GM13976 (cell line): Measurements from ENCODE around the gene MAN1C1.

ENCODE experiments used
- DNase-seq: peaks from one replicate; pipeline ENCODE4 v3.0.0; 2012; ENCODE audit warnings: low spot score
- CTCF ChIP-seq: IDR thresholded peaks from 2 replicates; pipeline ENCODE4 v1.5.1; 2012; ENCODE audit warnings: borderline replicate concordance, mild to moderate bottlenecking; ENCODE audit not compliant: insufficient read depth; ENCODE audit errors: extremely low read depth, missing control alignments, control extremely low read depth
- in situ Hi-C: fragments of 300-500 bp; cut with MboI; formaldehyde crosslinking; loops from one replicate; pipeline ENCODE4 v1.12.0; 2022; ENCODE audit warnings: low sequenced_read_pairs, mixed read lengths, inconsistent platforms; ENCODE audit not compliant: unreplicated experiment

MAN1C1 gene

DNA sequence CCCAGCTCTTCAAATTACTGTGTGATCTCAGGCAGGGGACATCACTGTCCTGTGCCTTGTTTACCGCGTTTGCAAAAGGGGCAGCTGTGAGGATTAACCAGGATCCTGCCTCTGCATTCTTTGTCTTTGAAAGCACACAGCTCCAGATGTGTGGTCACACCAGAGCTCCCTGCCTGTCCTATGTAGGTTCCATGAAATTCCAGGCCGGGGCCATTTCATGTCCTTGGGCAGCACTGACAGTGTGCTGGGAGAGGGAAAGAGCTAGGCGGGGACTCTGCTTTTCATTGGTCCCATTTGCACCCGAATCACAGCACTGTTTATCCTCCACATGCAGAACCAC is 141.2 kb downstream of the MAN1C1 start:
- DNase-seq: no peak
- no peak for TF ChIP-seq CTCF
- in situ Hi-C loops: no loop called here

DNA sequence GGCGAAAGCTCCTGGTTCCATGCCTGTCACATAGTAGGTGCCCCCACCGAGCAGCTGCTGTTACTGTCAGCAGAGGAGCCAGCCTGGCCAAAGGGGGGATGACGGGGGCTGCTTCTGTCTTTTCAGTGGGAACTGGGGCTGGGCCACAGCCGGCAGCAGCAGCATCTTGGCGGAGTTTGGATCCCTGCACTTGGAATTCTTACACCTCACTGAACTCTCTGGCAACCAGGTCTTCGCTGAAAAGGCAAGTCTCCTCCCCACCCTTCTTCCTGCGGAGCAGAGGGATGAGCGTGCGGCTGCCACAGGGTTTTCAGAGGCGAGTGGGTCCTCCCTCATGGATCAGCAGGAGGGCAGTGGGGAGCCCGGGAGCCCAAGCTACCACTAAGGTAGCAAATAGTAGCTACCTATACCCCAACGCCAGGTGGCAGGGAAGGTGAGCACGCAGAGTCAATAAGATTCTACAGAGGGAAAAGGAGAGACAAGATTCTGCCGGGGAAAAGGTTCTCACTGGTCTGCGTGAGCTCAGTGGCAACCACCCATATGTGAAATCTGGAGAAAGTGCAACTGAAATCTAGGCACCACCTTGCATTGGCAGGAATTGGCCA is 142.0 kb downstream of the MAN1C1 start:
- in situ Hi-C loops: no loop called here
- TF ChIP-seq CTCF: no peak
- DNase-seq: no peak

- no peak for DNase-seq
- TF ChIP-seq CTCF: no peak
- in situ Hi-C loops: no loop called here
These were observed 143.6 kb downstream of the MAN1C1 start for GRCh38 chr1:25760122-25760719.

DNA sequence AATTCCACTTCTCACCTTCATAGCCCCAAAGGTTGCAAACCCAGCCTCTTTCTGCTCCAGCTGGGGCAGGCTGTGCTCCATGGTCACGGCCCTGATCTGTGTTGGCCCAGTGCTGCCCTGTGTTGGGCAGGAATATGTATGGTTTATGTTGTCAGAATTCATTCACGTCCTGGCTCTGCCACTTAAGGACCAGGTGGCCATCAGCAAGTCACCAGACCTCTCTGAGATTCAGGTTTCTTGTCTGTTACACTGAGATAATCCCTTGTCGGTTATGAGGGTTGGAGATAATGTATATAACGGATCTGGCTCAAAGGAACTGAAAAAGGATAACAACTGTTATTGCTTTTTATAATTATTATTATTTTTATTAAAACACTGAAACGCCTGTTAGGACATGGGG is 144.3 kb downstream of the MAN1C1 start:
- TF ChIP-seq CTCF: no peak
- in situ Hi-C loops: no loop called here
- no peak for DNase-seq

DNA sequence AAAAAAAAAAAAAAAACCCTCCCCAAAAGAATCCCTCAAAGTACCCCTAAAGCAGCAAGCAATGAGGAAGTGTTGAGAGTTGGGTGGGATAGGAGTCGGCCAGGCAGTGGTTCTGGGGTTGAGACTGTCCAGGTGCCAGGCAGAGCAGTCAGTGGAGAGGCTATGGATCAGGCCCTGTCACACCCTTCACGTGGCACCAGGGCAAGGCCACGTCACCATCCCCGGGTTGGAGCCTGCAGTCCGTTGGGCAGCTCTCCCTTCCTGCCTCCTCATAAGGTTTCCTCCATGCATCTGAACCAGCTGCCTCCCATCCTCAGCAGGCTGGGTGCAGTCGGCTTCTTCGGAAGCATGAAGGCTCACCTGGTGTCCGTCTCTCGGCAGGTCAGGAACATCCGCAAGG is 146.9 kb downstream of the MAN1C1 start:
- DNase-seq: no peak
- no peak for TF ChIP-seq CTCF
- in situ Hi-C loops: no loop called here

GRCh38 chr1:25765136-25765922 is 148.7 kb downstream of the MAN1C1 start:
- in situ Hi-C loops: no loop called here
- DNase-seq: no peak
- no peak for TF ChIP-seq CTCF
